ENCODE results near the gene NEURL2. TPM values are rescaled to one million over a fixed set of nuclear protein-coding genes. Genes with fewer than 3 reads are reported as not detected.

Gene NEURL2
- total and polyA plus RNA-seq, 10 of the 15 experiments (the other 5 are each of a cell fraction or from before 2014, with no cell fraction given), result 0.53 to 7.0 (median 2.7) TPM

GRCh38 chr20:45890985-45891983, at the start of gene NEURL2, which contains the start of gene CTSA (continued):
- 0 out of 2 replicates have a peak, but pooled peaks have one; percentile 37 for TF ChIP-seq ZBED1 (IDR thresholded peaks at IDR 0.05; ENCODE audit: borderline replicate concordance)
- peak; percentile 88 for TF ChIP-seq POLR2A (IDR thresholded peaks at IDR 0.05; ENCODE audit: low read depth, low read length)
- TF ChIP-seq FOXK2 (IDR thresholded peaks at IDR 0.05), result peak; percentile 81
- peak; percentile 75; the same call in 1 of the 2 replicates for TF ChIP-seq ESRRA (IDR thresholded peaks at IDR 0.05; ENCODE audit: low read length)
- peak; percentile 67 for TF ChIP-seq HCFC1 (IDR thresholded peaks at IDR 0.05; ENCODE audit: low read length)
- TF ChIP-seq EGR1 (IDR thresholded peaks at IDR 0.05; ENCODE audit: borderline replicate concordance in 1 of 2, low read depth in 2 of 2, low read length in 2 of 2), result peak; percentile 32 to 68
- peak; percentile 62; the same call in 1 of the 2 replicates for TF ChIP-seq TCF7 (IDR thresholded peaks at IDR 0.05; ENCODE audit: borderline replicate concordance)
- TF ChIP-seq CEBPZ (IDR thresholded peaks at IDR 0.05; ENCODE audit: low read depth, low read length), result peak; percentile 49; the same call in 1 of the 2 replicates
- TF ChIP-seq MXI1 (IDR thresholded peaks at IDR 0.05; ENCODE audit: low read depth, low read length), result peak; percentile 91
- peak; percentile 5 for TF ChIP-seq PBX3 (IDR thresholded peaks at IDR 0.05; ENCODE audit: insufficient replicate concordance, low read depth, low read length)
- peak; percentile 39; the same call in 1 of the 3 replicates for TF ChIP-seq POU2F2 (IDR thresholded peaks at IDR 0.05; ENCODE audit: borderline replicate concordance, low read depth, low read length)
